ENCODE measurements around the gene DDX6. TPM values are rescaled to one million over a fixed set of nuclear protein-coding genes. Genes with fewer than 3 reads are reported as not detected.

The DDX6 gene
- polyA plus RNA-seq, 1 experiment, result 81.8 TPM

DNA sequence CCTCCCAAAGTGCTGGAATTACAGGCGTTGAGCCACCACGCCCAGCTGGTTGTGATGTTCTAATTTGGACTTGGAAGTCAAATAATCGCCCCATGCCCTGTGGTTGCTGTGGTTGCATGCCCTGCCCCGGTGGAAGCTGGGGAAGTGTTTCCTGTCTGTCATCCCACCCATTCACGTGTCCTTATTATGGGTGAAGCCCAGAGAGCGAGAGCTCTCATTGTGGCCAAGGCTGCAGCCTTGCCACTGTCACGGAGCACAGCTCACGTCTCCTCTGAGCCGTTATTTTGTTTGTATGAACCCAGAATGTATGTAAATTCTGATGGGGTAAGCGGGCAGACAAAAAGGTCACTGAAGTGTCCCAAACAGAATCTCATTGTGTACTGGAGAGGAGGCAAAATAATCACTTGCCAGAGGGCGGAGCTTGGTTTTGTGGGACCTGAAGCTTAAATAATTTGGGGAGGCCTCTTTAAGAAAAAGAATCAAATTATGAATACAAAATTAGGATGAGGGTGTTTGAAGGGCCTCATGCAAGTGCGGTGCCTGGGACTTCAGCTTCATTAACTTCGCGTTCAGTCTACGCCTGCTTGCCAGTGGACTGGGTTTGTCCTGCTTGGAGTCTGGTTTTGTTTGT is 85.7 kb downstream of the DDX6 start:
- ChIA-PET CTCF (interaction anchor here (0.5 to 2.3 kb wide), 3 partner anchors 10 to 21 kb away, joined by 3 to 18 read pairs (median 4); no protein-coding TSS in a partner anchor), POLR2A (interaction anchor here (0.6 kb wide), 1 partner anchor 310 kb away, joined by 11 read pairs; no protein-coding TSS in a partner anchor)
- no peak for DNase-seq (ENCODE audit: low read depth, low spot score)
- peaks cover 15% of the 10 kb centered on the region for H3K27me3 ChIP-seq (ENCODE audit: control insufficient read depth, insufficient read depth, low read length)
- no peak for TF ChIP-seq CTCF (IDR thresholded peaks at IDR 0.05; ENCODE audit: low read depth, low read length)
- no peak overlapping the region for H3K27ac ChIP-seq (ENCODE audit: low read depth, low read length)
- H3K4me3 ChIP-seq (ENCODE audit: low read depth, low read length), result no peak overlapping the region
- H3K9me3 ChIP-seq (ENCODE audit: control insufficient read depth, insufficient read depth, low read length), result peaks cover 5% of the 10 kb centered on the region; the same call in 1 of the 2 replicates

DNA sequence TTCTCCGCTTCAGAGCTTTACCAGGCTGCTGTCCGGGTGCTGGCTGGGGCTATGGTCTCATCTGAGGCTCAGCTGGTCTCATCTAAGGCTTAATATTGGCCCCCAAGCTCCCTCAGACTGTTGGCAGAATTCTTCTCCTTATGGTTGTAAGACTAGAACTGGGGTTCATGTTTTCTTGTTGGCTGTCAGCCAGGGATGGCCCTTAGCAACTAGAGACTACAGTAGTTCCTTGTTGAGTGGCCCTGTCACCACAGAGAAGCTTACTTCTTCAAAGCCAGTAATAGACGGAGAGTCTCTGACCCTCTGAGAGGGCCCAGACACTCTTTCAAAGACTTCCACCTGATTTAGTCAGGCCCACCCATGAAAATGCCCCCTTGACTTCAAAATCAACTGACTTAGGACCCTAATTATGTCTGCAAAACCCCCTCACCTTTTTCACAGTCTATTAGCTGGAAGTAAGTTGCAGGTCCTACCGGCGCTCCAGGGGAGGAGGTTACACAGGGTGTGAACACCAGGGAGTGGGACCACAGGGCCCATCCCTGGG is 87.3 kb downstream of the DDX6 start:
- peaks cover 15% of the 10 kb centered on the region for H3K27me3 ChIP-seq (ENCODE audit: control insufficient read depth, insufficient read depth, low read length)
- ChIA-PET POLR2A (no interaction called here), CTCF (no interaction called here)
- no peak overlapping the region for H3K4me3 ChIP-seq (ENCODE audit: low read depth, low read length)
- no peak overlapping the region for H3K27ac ChIP-seq (ENCODE audit: low read depth, low read length)
- DNase-seq (ENCODE audit: low read depth, low spot score), result no peak
- H3K9me3 ChIP-seq (ENCODE audit: control insufficient read depth, insufficient read depth, low read length), result peaks cover 7% of the 10 kb centered on the region; the same call in 1 of the 2 replicates
- TF ChIP-seq CTCF (IDR thresholded peaks at IDR 0.05; ENCODE audit: low read depth, low read length), result no peak

- CTCF ChIA-PET, result interaction anchor here (1.4 kb wide), 1 partner anchor 9 kb away, joined by 10 read pairs; no protein-coding TSS in a partner anchor
- DNase-seq (ENCODE audit: low read depth, low spot score), result no peak
- TF ChIP-seq CTCF (IDR thresholded peaks at IDR 0.05; ENCODE audit: low read depth, low read length), result no peak
- no peak overlapping the region for H3K4me3 ChIP-seq (ENCODE audit: low read depth, low read length)
- no peak overlapping the region for H3K27ac ChIP-seq (ENCODE audit: low read depth, low read length)
- POLR2A ChIA-PET, result interaction anchor here (0.6 to 0.7 kb wide), 2 partner anchors 213 to 228 kb away, joined by 3 to 4 read pairs; no protein-coding TSS in a partner anchor
- H3K27me3 ChIP-seq (ENCODE audit: control insufficient read depth, insufficient read depth, low read length), result no peaks in the 10 kb centered on the region
- H3K9me3 ChIP-seq (ENCODE audit: control insufficient read depth, insufficient read depth, low read length), result peaks cover 7% of the 10 kb centered on the region; the same call in 1 of the 2 replicates
Measured at GRCh38 chr11:118699506-118700220, 91.3 kb downstream of the DDX6 start.

Small RNA genes within 50 kb of the gene (small RNA-seq; reads per million reads assigned to genes)
- gene AP004609.2 (ENCODE audit: insufficient read length, low read depth) (not detected), gene RF00019 (ENCODE audit: insufficient read length, low read depth) (not detected), gene RNU6-376P (ENCODE audit: insufficient read length, low read depth) (not detected)

Other genes with a start within 250 kb of the DDX6 start
- gene IFT46, start 225.2 kb downstream of the DDX6 start, polyA plus RNA-seq (2011; rRNA removed), result 40.8 and 57.2 TPM in 2 replicates
- 303 and 387 TPM in 2 replicates for gene ARCN1, start 218.8 kb downstream of the DDX6 start, polyA plus RNA-seq (2011; rRNA removed)
- gene PHLDB1, start 183.5 kb downstream of the DDX6 start, polyA plus RNA-seq (2011; rRNA removed), result 83.0 and 97.6 TPM in 2 replicates
- gene TREH, start 111.5 kb downstream of the DDX6 start, polyA plus RNA-seq (2011; rRNA removed), result not detected in 2 replicates
- not detected in 2 replicates for gene CXCR5, start 92.7 kb upstream of the DDX6 start, polyA plus RNA-seq (2011; rRNA removed)
- 2.5 and 5.7 TPM in 2 replicates for gene BCL9L, start 134.8 kb upstream of the DDX6 start, polyA plus RNA-seq (2011; rRNA removed)
- 0.20 TPM in 1 of 2 replicates, not detected in the other for gene UPK2, start 165.1 kb upstream of the DDX6 start, polyA plus RNA-seq (2011; rRNA removed)
- gene FOXR1, start 180.6 kb upstream of the DDX6 start, polyA plus RNA-seq (2011; rRNA removed), result not detected in 2 replicates
- 11.4 and 13.5 TPM in 2 replicates for gene CENATAC, start 207.0 kb upstream of the DDX6 start, polyA plus RNA-seq (2011; rRNA removed)
- 819 and 1,059 TPM in 2 replicates for gene RPS25, start 227.2 kb upstream of the DDX6 start, polyA plus RNA-seq (2011; rRNA removed)
- 95.3 and 100 TPM in 2 replicates for gene TRAPPC4, start 227.6 kb upstream of the DDX6 start, polyA plus RNA-seq (2011; rRNA removed)
- gene SLC37A4, start 239.7 kb upstream of the DDX6 start, polyA plus RNA-seq (2011; rRNA removed), result 12.5 and 14.9 TPM in 2 replicates